H9 (cell line): Measurements from ENCODE around the gene PARVB. TPM values are rescaled to one million over a fixed set of nuclear protein-coding genes. Genes with fewer than 3 reads are reported as not detected.

Experiments
- DNase-seq: peaks from one replicate; pipeline ENCODE4 v3.0.0-alpha.2; 2017
- H2AFZ ChIP-seq: one replicate; pipeline ENCODE4 v1.6.1; 2013; ENCODE audit warnings: mild to moderate bottlenecking, low read length, control low read depth, moderate library complexity
- H2AK5ac ChIP-seq: 2 replicates; pipeline ENCODE4 v1.6.1; 2013; ENCODE audit warnings: low read length, control low read depth, mixed read lengths; ENCODE audit not compliant: insufficient read length
- H2BK120ac ChIP-seq: one replicate; pipeline ENCODE4 v1.6.1; 2013; ENCODE audit warnings: low read depth, mild to moderate bottlenecking, low read length, control low read depth, inconsistent platforms; ENCODE audit not compliant: poor library complexity, severe bottlenecking
- H2BK12ac ChIP-seq: 2 replicates; pipeline ENCODE4 v1.6.1; 2013; ENCODE audit warnings: low read length, control low read depth, mixed read lengths, low read depth; ENCODE audit not compliant: insufficient read length
- H2BK15ac ChIP-seq: 2 replicates; pipeline ENCODE4 v1.6.1; 2013; ENCODE audit warnings: low read depth, low read length, control low read depth
- H2BK20ac ChIP-seq: one replicate; pipeline ENCODE4 v1.6.1; 2013; ENCODE audit warnings: low read depth, mild to moderate bottlenecking, low read length, control low read depth, inconsistent platforms; ENCODE audit not compliant: poor library complexity, severe bottlenecking
- H2BK5ac ChIP-seq: 2 replicates; pipeline ENCODE4 v1.6.1; 2013; ENCODE audit warnings: low read length, control low read depth, mixed read lengths; ENCODE audit not compliant: insufficient read length
- H3K14ac ChIP-seq: 2 replicates; pipeline ENCODE4 v1.6.1; 2013; ENCODE audit warnings: low read length, control low read depth; ENCODE audit not compliant: insufficient read depth
- H3K18ac ChIP-seq: 2 replicates; pipeline ENCODE4 v1.6.1; 2013; ENCODE audit warnings: low read depth, mild to moderate bottlenecking, mixed read lengths, low read length, control low read depth; ENCODE audit not compliant: insufficient read length
- H3K23ac ChIP-seq: 2 replicates; pipeline ENCODE4 v1.6.1; 2013; ENCODE audit warnings: low read length, control low read depth, mixed read lengths, low read depth; ENCODE audit not compliant: insufficient read length
- H3K23me2 ChIP-seq: 2 replicates; pipeline ENCODE4 v1.6.1; 2013; ENCODE audit warnings: low read depth, mild to moderate bottlenecking, mixed read lengths, low read length, control low read depth; ENCODE audit not compliant: insufficient read length, poor library complexity, severe bottlenecking
- H3K27ac ChIP-seq: 2 replicates; pipeline ENCODE4 v1.5.1; 2013; ENCODE audit warnings: low read length, control low read depth, mixed read lengths, low read depth; ENCODE audit not compliant: insufficient read length
- H3K27me3 ChIP-seq: 2 replicates; pipeline ENCODE4 v1.6.1; 2013; ENCODE audit warnings: low read length, control low read depth, inconsistent platforms; ENCODE audit not compliant: insufficient read depth
- H3K4ac ChIP-seq: 2 replicates; pipeline ENCODE4 v1.6.1; 2013; ENCODE audit warnings: low read depth, mild to moderate bottlenecking, control low read depth, inconsistent platforms, low read length, moderate library complexity
- H3K4me1 ChIP-seq: 2 replicates; pipeline ENCODE4 v1.6.1; 2013; ENCODE audit warnings: low read length, control low read depth, inconsistent platforms; ENCODE audit not compliant: insufficient read depth
- H3K4me2 ChIP-seq: 2 replicates; pipeline ENCODE4 v1.6.1; 2013; ENCODE audit warnings: low read length, control low read depth, mixed read lengths; ENCODE audit not compliant: insufficient read length, insufficient read depth
- H3K56ac ChIP-seq: 2 replicates; pipeline ENCODE4 v1.6.1; 2013; ENCODE audit warnings: low read depth, mild to moderate bottlenecking, mixed read lengths, low read length, control low read depth; ENCODE audit not compliant: insufficient read length
- H3K79me1 ChIP-seq: 2 replicates; pipeline ENCODE4 v1.6.1; 2013; ENCODE audit warnings: low read depth, mild to moderate bottlenecking, moderate library complexity, low read length, control low read depth, inconsistent platforms; ENCODE audit not compliant: insufficient read depth, poor library complexity, severe bottlenecking
- H3K79me2 ChIP-seq: 2 replicates; pipeline ENCODE4 v1.6.1; 2013; ENCODE audit warnings: low read length, control low read depth, inconsistent platforms; ENCODE audit not compliant: insufficient read depth
- H3K9ac ChIP-seq: 2 replicates; pipeline ENCODE4 v1.6.1; 2013; ENCODE audit warnings: low read length, control low read depth, mixed read lengths; ENCODE audit not compliant: insufficient read length; ENCODE audit errors: extremely low read depth
- H3K9me3 ChIP-seq: one replicate; pipeline ENCODE4 v1.6.1; 2013; ENCODE audit warnings: low read depth, low read length, inconsistent platforms; ENCODE audit not compliant: control insufficient read depth
- H3T11ph ChIP-seq: one replicate; pipeline ENCODE4 v1.6.1; 2013; ENCODE audit warnings: mild to moderate bottlenecking, low read length, control low read depth, inconsistent platforms
- H4K20me1 ChIP-seq: one replicate; pipeline ENCODE4 v1.6.1; 2013; ENCODE audit not compliant: control insufficient read depth, insufficient read length, insufficient read depth
- H4K5ac ChIP-seq: 2 replicates; pipeline ENCODE4 v1.6.1; 2013; ENCODE audit warnings: low read depth, mild to moderate bottlenecking, mixed read lengths, low read length, control low read depth; ENCODE audit not compliant: insufficient read length
- H4K8ac ChIP-seq: replicated peaks from 2 replicates; pipeline ENCODE4 v1.6.1; 2013; ENCODE audit warnings: low read length, control low read depth, mixed read lengths, low read depth; ENCODE audit not compliant: insufficient read length
- H4K91ac ChIP-seq: 2 replicates; pipeline ENCODE4 v1.6.1; 2013; ENCODE audit warnings: low read depth, mild to moderate bottlenecking, moderate library complexity, mixed read lengths, low read length, control low read depth; ENCODE audit not compliant: insufficient read length
- H3K27ac Mint-ChIP-seq, 3 experiments: 2 replicates in 2 of 3; 3 replicates in 1 of 3; pipeline ENCODE4 v1.8.0; 2020 to 2021; ENCODE audit warnings: mixed read lengths in 3 of 3, mild to moderate bottlenecking in 1 of 3, moderate library complexity in 1 of 3
- H3K27me3 Mint-ChIP-seq: 2 replicates; pipeline ENCODE4 v1.8.0; 2021; ENCODE audit warnings: low read depth, mild to moderate bottlenecking, moderate library complexity, mixed read lengths
- H3K36me3 Mint-ChIP-seq, 3 experiments: 2 replicates in 2 of 3; 3 replicates in 1 of 3; pipeline ENCODE4 v1.8.0; 2020 to 2021; ENCODE audit warnings: low read depth in 3 of 3, mixed read lengths in 3 of 3; ENCODE audit not compliant: insufficient read depth in 1 of 3
- H3K4me1 Mint-ChIP-seq, 2 experiments: 2 replicates each; pipeline ENCODE4 v1.8.0; 2020; ENCODE audit warnings: mixed read lengths in 2 of 2
- H3K4me3 Mint-ChIP-seq, 2 experiments: 2 replicates in 1 of 2; 3 replicates in 1 of 2; pipeline ENCODE4 v1.8.0; 2020 to 2021; ENCODE audit warnings: mild to moderate bottlenecking in 2 of 2, mixed read lengths in 2 of 2, moderate library complexity in 1 of 2
- H3K9me3 Mint-ChIP-seq, 2 experiments: 2 replicates in 1 of 2; 3 replicates in 1 of 2; pipeline ENCODE4 v1.8.0; 2020; ENCODE audit warnings: mild to moderate bottlenecking in 2 of 2, mixed read lengths in 2 of 2, moderate library complexity in 1 of 2
- CTCF ChIP-seq: fragments of 200-600 bp; sonication (generic); conservative IDR thresholded peaks from 3 replicates; pipeline ENCODE4 v1.8.0; 2021; ENCODE audit warnings: antibody characterized with exemption, mild to moderate bottlenecking
- WGBS: extraction: QIAGEN DNeasy Blood & Tissue Kit; methylation state at CpG from one replicate; pipeline ENCODE4 v1.1.7; 2013; ENCODE audit warnings: missing lambda C conversion rate, low lambda C conversion rate, mixed read lengths; ENCODE audit not compliant: insufficient read length; ENCODE audit errors: extremely low coverage; 5-methylcytosine and 5-hydroxymethylcytosine counted together
- total RNA-seq: library from RNA; stranded (reverse); gene quantifications from 2 replicates; pipeline ENCODE4 v1.2.1, GENCODE V29; 2021

PARVB gene
- total RNA-seq, 1 experiment from 2014 or later, result 15.6 TPM

GRCh38 chr22:43992331-43992821 lies 31.7 kb upstream of the PARVB start:
- Histone ChIP-seq H2BK20ac (no peak overlapping the region), H2BK12ac (no peak overlapping the region), H4K91ac (no peak overlapping the region), H3K18ac (no peak overlapping the region), H3K23ac (no peak overlapping the region), H4K8ac (no peak overlapping the region), H3K56ac (no peak overlapping the region), H3K4ac (no peak overlapping the region), H2AK5ac (no peak overlapping the region), H3K79me2 (no peaks in the 10 kb centered on the region), H3K9ac (no peak overlapping the region), H3K23me2 (no peaks in the 10 kb centered on the region), H3K27ac (no peak overlapping the region), H4K20me1 (peaks cover 4% of the 10 kb centered on the region), H3K4me2 (no peak overlapping the region), H4K5ac (no peak overlapping the region), H3K9me3 (no peaks in the 10 kb centered on the region), H2BK5ac (no peak overlapping the region), H2BK120ac (no peak overlapping the region), H3K27me3 (no peaks in the 10 kb centered on the region), H3K14ac (no peak overlapping the region; the same call in 1 of the 2 replicates), H3K4me1 (no peaks in the 10 kb centered on the region), H3T11ph (no peak overlapping the region), H3K79me1 (no peaks in the 10 kb centered on the region), H2AFZ (no peak overlapping the region), H2BK15ac (no peak overlapping the region)
- no CpG with 5 or more reads among the region's 16 CpGs for WGBS
- H3K4me3 Mint-ChIP-seq, result no peak overlapping the region
- DNase-seq, result no peak
- H3K9me3 Mint-ChIP-seq, result no peaks in the 10 kb centered on the region
- TF ChIP-seq CTCF, result no peak
- H3K36me3 Mint-ChIP-seq, result peaks cover 17 to 81% (median 79%) of the 10 kb centered on the region in 3 experiments; a peak in 6 of 7 replicates
- H3K4me1 Mint-ChIP-seq, result peaks cover 4 to 8% of the 10 kb centered on the region in 2 experiments; a peak in 3 of 4 replicates
- H3K27me3 Mint-ChIP-seq, result no peaks in the 10 kb centered on the region
- H3K27ac Mint-ChIP-seq, result no peak overlapping the region; a peak in 1 of 7 replicates
